SK-N-SH treated with all-trans-retinoic acid at 6 μM for 48 hours (cell line): ENCODE measurements around the gene KCTD1.

Experiments
- ATAC-seq: fragments of 200-7000 bp; cut with Tn5 transposase; 3 replicates; pipeline ENCODE4 v1.9.1; 2020; ENCODE audit warnings: mild to moderate bottlenecking, moderate library complexity
- ARNTL ChIP-seq: fragments of 450-650 bp; formaldehyde crosslinking; IDR thresholded peaks from 2 replicates; pipeline ENCODE4 v1.5.0; 2020; ENCODE audit warnings: low read depth, mild to moderate bottlenecking, moderate library complexity, borderline replicate concordance
- BACH2 ChIP-seq: fragments of 250-450 bp; sonication (Bioruptor Pico); IDR thresholded peaks from 2 replicates; pipeline ENCODE4 v1.9.0; 2021; ENCODE audit warnings: mild to moderate bottlenecking, borderline replicate concordance
- CSDC2 ChIP-seq: fragments of 250-450 bp; sonication (Bioruptor Pico); IDR thresholded peaks from 2 replicates; pipeline ENCODE4 v1.5.0; 2020; ENCODE audit warnings: mild to moderate bottlenecking, moderate library complexity
- CSRNP3 ChIP-seq: fragments of 250-450 bp; sonication (Bioruptor Pico); IDR thresholded peaks from 2 replicates; pipeline ENCODE4 v1.5.1; 2021; ENCODE audit warnings: mild to moderate bottlenecking, moderate library complexity
- ESRRG ChIP-seq: fragments of 250-450 bp; sonication (Bioruptor Pico); IDR thresholded peaks from 2 replicates; pipeline ENCODE4 v1.6.1; 2021; ENCODE audit warnings: mild to moderate bottlenecking
- GLIS3 ChIP-seq: fragments of 250-450 bp; sonication (Bioruptor Pico); IDR thresholded peaks from 2 replicates; pipeline ENCODE4 v1.5.0; 2020; ENCODE audit warnings: mild to moderate bottlenecking, moderate library complexity
- ISL1 ChIP-seq: fragments of 250-450 bp; sonication (Bioruptor Pico); IDR thresholded peaks from 2 replicates; pipeline ENCODE4 v2.1.2; 2022; ENCODE audit warnings: mild to moderate bottlenecking, moderate library complexity
- PATZ1 ChIP-seq: fragments of 250-450 bp; sonication (Bioruptor Pico); IDR thresholded peaks from 2 replicates; pipeline ENCODE4 v1.8.0; 2020; ENCODE audit warnings: mild to moderate bottlenecking, moderate library complexity, borderline replicate concordance
- POU6F1 ChIP-seq: fragments of 250-450 bp; sonication (Bioruptor Pico); IDR thresholded peaks from 2 replicates; pipeline ENCODE4 v1.8.0; 2021; ENCODE audit warnings: low read depth, mild to moderate bottlenecking, moderate library complexity, borderline replicate concordance
- PPARA ChIP-seq: fragments of 250-450 bp; sonication (Bioruptor Pico); IDR thresholded peaks from 2 replicates; pipeline ENCODE4 v1.5.0; 2020; ENCODE audit warnings: mild to moderate bottlenecking, borderline replicate concordance
- RARB ChIP-seq: fragments of 250-450 bp; sonication (Bioruptor Pico); IDR thresholded peaks from 2 replicates; pipeline ENCODE4 v1.8.0; 2021; ENCODE audit warnings: mild to moderate bottlenecking, moderate library complexity
- SNAI2 ChIP-seq: fragments of 250-450 bp; sonication (Bioruptor Pico); IDR thresholded peaks from 2 replicates; pipeline ENCODE4 v1.5.0; 2020; ENCODE audit warnings: mild to moderate bottlenecking, moderate library complexity
- TCF4 ChIP-seq: fragments of 250-450 bp; sonication (Bioruptor Pico); IDR thresholded peaks from 2 replicates; pipeline ENCODE4 v1.8.0; 2021; ENCODE audit warnings: mild to moderate bottlenecking, moderate library complexity, borderline replicate concordance
- TOX ChIP-seq: fragments of 250-450 bp; sonication (Bioruptor Pico); IDR thresholded peaks from 2 replicates; pipeline ENCODE4 v1.8.0; 2021; ENCODE audit warnings: mild to moderate bottlenecking, moderate library complexity, borderline replicate concordance
- TSHZ2 ChIP-seq: fragments of 250-450 bp; sonication (Bioruptor Pico); IDR thresholded peaks from 2 replicates; pipeline ENCODE4 v1.5.0; 2020; ENCODE audit warnings: mild to moderate bottlenecking, moderate library complexity
- ZFP3 ChIP-seq: fragments of 250-450 bp; sonication (Bioruptor Pico); IDR thresholded peaks from 2 replicates; pipeline ENCODE4 v1.5.0; 2020; ENCODE audit warnings: mild to moderate bottlenecking, moderate library complexity
- ZFP30 ChIP-seq: fragments of 450-650 bp; formaldehyde crosslinking; IDR thresholded peaks from 2 replicates; pipeline ENCODE4 v1.5.0; 2022; ENCODE audit warnings: mild to moderate bottlenecking, moderate library complexity
- ZNF565 ChIP-seq: fragments of 450-650 bp; formaldehyde crosslinking; conservative IDR thresholded peaks from 2 replicates; pipeline ENCODE4 v1.5.0; 2020; ENCODE audit warnings: low read depth, mild to moderate bottlenecking, moderate library complexity
- ZNF70 ChIP-seq: fragments of 450-650 bp; formaldehyde crosslinking; IDR thresholded peaks from 2 replicates; pipeline ENCODE4 v1.5.0; 2020; ENCODE audit warnings: mild to moderate bottlenecking, moderate library complexity
- ZNF8 ChIP-seq: fragments of 450-650 bp; formaldehyde crosslinking; IDR thresholded peaks from 2 replicates; pipeline ENCODE4 v1.5.0; 2020; ENCODE audit warnings: mild to moderate bottlenecking, moderate library complexity
- TF ChIP-seq, protein P1 (sequence below): fragments of 250-450 bp; sonication (Bioruptor Pico); IDR thresholded peaks from 2 replicates; pipeline ENCODE4 v1.5.1; 2020; ENCODE audit warnings: low read depth, mild to moderate bottlenecking, moderate library complexity

KCTD1 gene

GRCh38 chr18:26456070-26456491, 92.3 kb downstream of the KCTD1 start:
- TF ChIP-seq CSRNP3 (CRISPR knock-in tag) (no peak), TCF4 (CRISPR knock-in tag) (no peak), TOX (no peak), BACH2 (CRISPR knock-in tag) (no peak), ZFP3 (CRISPR knock-in tag) (no peak), ZNF70 (CRISPR knock-in tag) (no peak), ZNF565 (CRISPR knock-in tag) (no peak), ESRRG (CRISPR knock-in tag) (no peak), PATZ1 (no peak)
- TF ChIP-seq, protein P1, sequence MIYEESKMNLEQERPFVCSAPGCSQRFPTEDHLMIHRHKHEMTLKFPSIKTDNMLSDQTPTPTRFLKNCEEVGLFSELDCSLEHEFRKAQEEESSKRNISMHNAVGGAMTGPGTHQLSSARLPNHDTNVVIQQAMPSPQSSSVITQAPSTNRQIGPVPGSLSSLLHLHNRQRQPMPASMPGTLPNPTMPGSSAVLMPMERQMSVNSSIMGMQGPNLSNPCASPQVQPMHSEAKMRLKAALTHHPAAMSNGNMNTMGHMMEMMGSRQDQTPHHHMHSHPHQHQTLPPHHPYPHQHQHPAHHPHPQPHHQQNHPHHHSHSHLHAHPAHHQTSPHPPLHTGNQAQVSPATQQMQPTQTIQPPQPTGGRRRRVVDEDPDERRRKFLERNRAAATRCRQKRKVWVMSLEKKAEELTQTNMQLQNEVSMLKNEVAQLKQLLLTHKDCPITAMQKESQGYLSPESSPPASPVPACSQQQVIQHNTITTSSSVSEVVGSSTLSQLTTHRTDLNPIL (CRISPR knock-in tag), result no peak
- ATAC-seq, result no peak

GRCh38 chr18:26455639-26456038, 92.7 kb downstream of the KCTD1 start:
- TF ChIP-seq ZNF70 (CRISPR knock-in tag) (no peak), RARB (CRISPR knock-in tag) (no peak), PATZ1 (no peak), BACH2 (CRISPR knock-in tag) (no peak), ZNF565 (CRISPR knock-in tag) (no peak), TSHZ2 (CRISPR knock-in tag) (no peak), ZFP30 (CRISPR knock-in tag) (no peak), TCF4 (CRISPR knock-in tag) (no peak), ESRRG (CRISPR knock-in tag) (no peak), PPARA (no peak), CSDC2 (no peak), SNAI2 (CRISPR knock-in tag) (no peak), ISL1 (no peak), GLIS3 (no peak)
- ATAC-seq, result no peak

DNA sequence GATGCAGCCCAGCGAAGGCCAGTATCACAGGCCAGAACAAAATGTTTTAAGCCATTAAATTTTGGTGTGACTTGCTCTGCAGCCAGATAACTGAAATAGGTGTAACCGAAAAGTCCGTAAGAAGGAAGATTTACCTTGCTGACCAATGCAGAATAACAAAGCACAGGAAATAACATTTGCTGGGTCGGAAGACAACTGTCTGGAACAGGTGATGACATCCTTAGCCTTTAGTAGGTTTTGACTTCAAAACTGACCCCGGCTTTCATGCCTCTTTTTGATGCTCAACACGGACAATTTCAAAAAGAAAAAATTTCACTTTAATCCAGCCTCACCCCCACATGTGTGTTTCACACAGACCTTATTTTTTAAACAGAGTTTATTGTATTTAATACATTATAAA, 93.7 kb downstream of the KCTD1 start:
- ATAC-seq, result no peak
- TF ChIP-seq SNAI2 (CRISPR knock-in tag) (no peak), ZNF8 (no peak), ZNF565 (CRISPR knock-in tag) (no peak), ESRRG (CRISPR knock-in tag) (no peak), PATZ1 (no peak), RARB (CRISPR knock-in tag) (no peak), POU6F1 (CRISPR knock-in tag) (no peak), BACH2 (CRISPR knock-in tag) (no peak), ARNTL (CRISPR knock-in tag) (no peak), ZFP30 (CRISPR knock-in tag) (no peak), ZNF70 (CRISPR knock-in tag) (no peak), GLIS3 (no peak), TSHZ2 (CRISPR knock-in tag) (no peak), TOX (no peak), TCF4 (CRISPR knock-in tag) (no peak)
- TF ChIP-seq, all 23 proteins: peak for 0
